Heart left ventricle (tissue), 13 donors: ENCODE measurements around the gene NLRP1.

ENCODE experiments used
- POLR2A ChIP-seq, 2 donors: fragments of 450-650 bp; IDR thresholded peaks; one replicate each; pipeline ENCODE4 v1.6.1; 2017; ENCODE audit warnings: antibody characterized with exemption in 2 of 2, mild to moderate bottlenecking in 2 of 2, moderate library complexity in 2 of 2
- TF ChIP-seq, protein P1 (sequence below), 12 donors: fragments of 200-600 bp; sonication (generic) in 4 of 12; IDR thresholded peaks; one replicate each; pipeline versions ENCODE4 v1.5.0 to v1.8.0; 2018 to 2022; ENCODE audit warnings: antibody characterized with exemption in 12 of 12, mild to moderate bottlenecking in 5 of 12
- donor health status: ischemic (EF 13 %, LVEDD 7.1; RV severe dilation, severe dysfunction).
- donor health status: DM: no; HTN: yes; CAD: no.
- donor health status: DM: no; HTN: no; CAD: no.
- donor health status: ischemic (EF 25% LVEDD 6.9; RV normal size, moderate dysfunction).
- donor health status: ischemic (EF 25% LVEDD 5.7; RV mildly dilated, moderate dysfunction).
- donor health status: ischemic (EF 35%, LVEDD 5.7; RV mildly dilated, moderate dysfunction).
- donor health status: nonischemic (EF 11% LVEDD 7.7; RV severe dilation, severe dysfunction).
- donor health status: DM: yes; HTN: yes; CAD: no.
- donor health status: PGD.
- donor health status: ischemic (EF 29% LVEDD 5.4; RV normal size, mild dysfunction).
- donor health status: nonischemic (EF 23%, LVEDD 6.1; RV moderate dilation, normal function).

DNA sequence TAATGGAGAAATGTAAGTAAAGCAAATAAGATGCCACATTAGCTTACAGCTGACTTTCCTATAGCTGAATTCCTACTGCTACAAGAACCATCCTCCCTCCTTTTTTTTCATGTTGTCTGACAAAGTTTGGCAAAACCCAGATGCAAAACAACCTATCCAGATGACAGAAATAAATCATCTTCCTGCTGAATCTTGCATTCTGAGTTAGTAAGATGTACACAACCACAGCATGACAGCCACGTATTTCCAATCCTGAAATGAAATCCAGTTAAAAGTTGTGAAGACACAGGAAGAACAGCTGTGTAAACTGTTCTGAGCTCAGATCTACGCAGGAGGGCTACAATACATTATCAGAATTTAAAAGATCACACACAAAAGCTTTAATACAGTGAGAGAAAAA is 110.4 kb downstream of the NLRP1 start:
- TF ChIP-seq, protein P1, sequence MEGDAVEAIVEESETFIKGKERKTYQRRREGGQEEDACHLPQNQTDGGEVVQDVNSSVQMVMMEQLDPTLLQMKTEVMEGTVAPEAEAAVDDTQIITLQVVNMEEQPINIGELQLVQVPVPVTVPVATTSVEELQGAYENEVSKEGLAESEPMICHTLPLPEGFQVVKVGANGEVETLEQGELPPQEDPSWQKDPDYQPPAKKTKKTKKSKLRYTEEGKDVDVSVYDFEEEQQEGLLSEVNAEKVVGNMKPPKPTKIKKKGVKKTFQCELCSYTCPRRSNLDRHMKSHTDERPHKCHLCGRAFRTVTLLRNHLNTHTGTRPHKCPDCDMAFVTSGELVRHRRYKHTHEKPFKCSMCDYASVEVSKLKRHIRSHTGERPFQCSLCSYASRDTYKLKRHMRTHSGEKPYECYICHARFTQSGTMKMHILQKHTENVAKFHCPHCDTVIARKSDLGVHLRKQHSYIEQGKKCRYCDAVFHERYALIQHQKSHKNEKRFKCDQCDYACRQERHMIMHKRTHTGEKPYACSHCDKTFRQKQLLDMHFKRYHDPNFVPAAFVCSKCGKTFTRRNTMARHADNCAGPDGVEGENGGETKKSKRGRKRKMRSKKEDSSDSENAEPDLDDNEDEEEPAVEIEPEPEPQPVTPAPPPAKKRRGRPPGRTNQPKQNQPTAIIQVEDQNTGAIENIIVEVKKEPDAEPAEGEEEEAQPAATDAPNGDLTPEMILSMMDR (IDR thresholded peaks at IDR 0.05), result no peak
- TF ChIP-seq POLR2A (IDR thresholded peaks at IDR 0.05), result no peak
